Suppressor macrophage treated with lipopolysaccharide for 1 hour (primary cell): ENCODE measurements around the gene MCOLN2.

Experiments used
- DNase-seq, 3 donors: peaks; one replicate each; pipeline ENCODE4 v3.0.0-alpha.2; 2020 to 2022

MCOLN2 gene

GRCh38 chr1:84982395-84982794 is 14.5 kb downstream of the MCOLN2 start:
- no peak for DNase-seq

GRCh38 chr1:84975035-84975434 is 21.9 kb downstream of the MCOLN2 start:
- DNase-seq = no peak

GRCh38 chr1:84973498-84974334 is 23.2 kb downstream of the MCOLN2 start:
- DNase-seq = peak; percentile 70 to 84 (median 81)

GRCh38 chr1:84972377-84972987 is 24.4 kb downstream of the MCOLN2 start:
- no peak for DNase-seq

- no peak for DNase-seq
Observed at GRCh38 chr1:84971957-84972356, 25.0 kb downstream of the MCOLN2 start.

- DNase-seq = peak; percentile 29 to 50 (median 46)
Observed at GRCh38 chr1:84969489-84970250, 27.2 kb downstream of the MCOLN2 start.

GRCh38 chr1:84968865-84969264 is 28.0 kb downstream of the MCOLN2 start:
- no peak for DNase-seq

- DNase-seq = no peak
Observed at GRCh38 chr1:84968101-84968500, 28.8 kb downstream of the MCOLN2 start.

GRCh38 chr1:84967666-84968065 is 29.2 kb downstream of the MCOLN2 start:
- DNase-seq = no peak

- DNase-seq = no peak
Observed at GRCh38 chr1:84963021-84963420, 33.9 kb downstream of the MCOLN2 start.

- DNase-seq = no peak
Observed at GRCh38 chr1:84961316-84961715, 35.6 kb downstream of the MCOLN2 start.

GRCh38 chr1:84960371-84960770 is 36.5 kb downstream of the MCOLN2 start:
- no peak for DNase-seq

GRCh38 chr1:84959294-84959693 is 37.6 kb downstream of the MCOLN2 start:
- DNase-seq = peak in 1 of 3 donors; percentile 42

GRCh38 chr1:84957966-84958365 is 38.9 kb downstream of the MCOLN2 start:
- no peak for DNase-seq

GRCh38 chr1:84956655-84957054 is 40.3 kb downstream of the MCOLN2 start:
- DNase-seq = no peak

GRCh38 chr1:84956097-84956496 is 40.8 kb downstream of the MCOLN2 start:
- no peak for DNase-seq

- no peak for DNase-seq
Observed at GRCh38 chr1:84949664-84950063, 47.2 kb downstream of the MCOLN2 start.

GRCh38 chr1:84947536-84948410 is 49.1 kb downstream of the MCOLN2 start:
- DNase-seq = no peak

- DNase-seq = no peak
Observed at GRCh38 chr1:84946631-84947030, 50.3 kb downstream of the MCOLN2 start.

GRCh38 chr1:84944767-84945486 is 52.0 kb downstream of the MCOLN2 start:
- peak; percentile 92 to 96 (median 95) for DNase-seq

- no peak for DNase-seq
Observed at GRCh38 chr1:84941843-84942242, 55.1 kb downstream of the MCOLN2 start.

GRCh38 chr1:84940481-84940880 is 56.4 kb downstream of the MCOLN2 start:
- DNase-seq = no peak
